ENCODE results near the gene COL8A1.

- TF ChIP-seq CTCF (IDR thresholded peaks at IDR 0.05) (no peak), POLR2AphosphoS5 (IDR thresholded peaks at IDR 0.05) (no peak)
Measured at GRCh38 chr3:99663977-99664376, 25.6 kb downstream of the COL8A1 start.

Measured in esophagus muscularis mucosa (tissue), 3 donors.